ENCODE data around the gene STAG3.
"Not testable (repeated sequence)": the region's sequence is repeated elsewhere in the genome, so short reads cannot be mapped to it uniquely, and the experiment has no call there.

DNA sequence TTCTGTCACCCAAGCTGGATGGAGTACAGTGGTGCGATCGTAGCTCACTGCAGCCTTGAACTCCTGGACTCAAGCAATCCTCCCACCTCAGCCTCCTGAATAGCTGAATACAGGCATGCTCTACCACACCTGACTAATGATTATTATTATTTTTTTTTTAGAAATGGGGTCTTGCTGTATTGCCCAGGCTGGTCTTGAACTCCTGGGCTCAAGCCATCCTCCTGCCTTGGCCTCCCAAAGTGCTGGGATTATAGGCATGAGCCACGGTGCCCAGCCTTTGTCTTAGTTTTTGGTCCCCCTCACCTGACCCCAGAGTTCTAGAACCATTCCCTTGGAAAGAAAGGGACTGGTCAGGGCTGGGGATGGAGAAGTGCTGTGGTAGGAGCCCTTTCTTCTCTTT, 2.4 kb downstream of the STAG3 start:
- TF ChIP-seq CTCF (IDR thresholded peaks at IDR 0.05 in 2 of 3, conservative IDR thresholded peaks at IDR 0.05 in 1 of 3; ENCODE audit: control insufficient read depth in 2 of 3, extremely low read depth in 1 of 3, insufficient read depth in 1 of 3, low read depth in 3 of 3, low read length in 3 of 3); BRCA1 (IDR thresholded peaks at IDR 0.05; ENCODE audit: low read depth, low read length); BCL11A (IDR thresholded peaks at IDR 0.05; ENCODE audit: low read depth, low read length); CREB1 (IDR thresholded peaks at IDR 0.05; ENCODE audit: low read depth): not testable (repeated sequence)
